Measurements from ENCODE around the gene SLC5A6.

GRCh38 chr2:27174638-27175037 is 37.4 kb downstream of the SLC5A6 start:
- no peak for TF ChIP-seq ZNF398 (tag by site-specific recombination; IDR thresholded peaks at IDR 0.05)
- no peak for TF ChIP-seq ZNF362 (tag by site-specific recombination; IDR thresholded peaks at IDR 0.05)
- no peak for TF ChIP-seq ZNF558 (tag by site-specific recombination; IDR thresholded peaks at IDR 0.05)
- TF ChIP-seq ZNF629 (tag by site-specific recombination; IDR thresholded peaks at IDR 0.05) = no peak
- no peak for TF ChIP-seq CTCF (tag by site-specific recombination; IDR thresholded peaks at IDR 0.05)
